Measurements from ENCODE around the gene HBZ. TPM values are rescaled to one million over a fixed set of nuclear protein-coding genes. Genes with fewer than 3 reads are reported as not detected.
"Not testable (repeated sequence)": the region's sequence is repeated elsewhere in the genome, so short reads cannot be mapped to it uniquely, and the experiment has no call there.

The HBZ gene
- total RNA-seq, 1 experiment from 2014 or later = not detected

DNA sequence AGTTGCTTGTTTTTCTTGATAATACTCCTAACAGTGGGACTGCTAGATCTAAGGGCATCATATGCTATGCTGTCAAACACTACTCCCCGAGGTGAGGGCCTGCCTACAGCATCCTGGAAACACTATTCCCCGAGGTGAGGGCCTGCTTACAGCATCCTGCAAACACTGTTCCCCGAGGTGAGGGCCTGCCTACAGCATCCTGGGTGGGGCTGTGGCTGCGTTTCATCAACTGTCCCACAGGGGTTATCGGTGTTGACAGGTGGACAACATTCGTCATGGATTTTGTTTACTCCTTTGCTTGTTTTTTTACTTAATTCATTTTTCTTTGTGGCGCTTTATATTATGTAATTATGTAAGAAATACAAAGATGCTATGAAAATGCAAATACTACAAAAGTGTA lies 36.4 kb upstream of the HBZ start:
- H3K4me1 ChIP-seq (ENCODE audit: low read length) = no peaks in the 10 kb centered on the region
- H3K9ac ChIP-seq (ENCODE audit: low read length) = no peak overlapping the region
- no peak for DNase-seq
- H3K4me2 ChIP-seq (ENCODE audit: low read depth, low read length, poor library complexity, severe bottlenecking) = no peak overlapping the region
- no peak overlapping the region for H2AFZ ChIP-seq (ENCODE audit: low read length)
- no peak overlapping the region for H3K4me3 ChIP-seq (ENCODE audit: low read length)
- H3K79me2 ChIP-seq (ENCODE audit: low read length) = no peaks in the 10 kb centered on the region; the same call in 1 of the 2 replicates
- no peak overlapping the region for H3K27ac ChIP-seq (ENCODE audit: low read length)
- H4K20me1 ChIP-seq (ENCODE audit: insufficient read depth, low read depth, low read length) = no peaks in the 10 kb centered on the region
- H3K27me3 ChIP-seq (ENCODE audit: low read length) = no peaks in the 10 kb centered on the region
- peaks cover 24% of the 10 kb centered on the region for H3K36me3 ChIP-seq (ENCODE audit: insufficient read depth, low read length)
- no peaks in the 10 kb centered on the region for H3K9me3 ChIP-seq (ENCODE audit: low read length)
- no peaks in the 10 kb centered on the region for H3K9me2 ChIP-seq (replicated peaks; ENCODE audit: insufficient read depth, low read length)

DNA sequence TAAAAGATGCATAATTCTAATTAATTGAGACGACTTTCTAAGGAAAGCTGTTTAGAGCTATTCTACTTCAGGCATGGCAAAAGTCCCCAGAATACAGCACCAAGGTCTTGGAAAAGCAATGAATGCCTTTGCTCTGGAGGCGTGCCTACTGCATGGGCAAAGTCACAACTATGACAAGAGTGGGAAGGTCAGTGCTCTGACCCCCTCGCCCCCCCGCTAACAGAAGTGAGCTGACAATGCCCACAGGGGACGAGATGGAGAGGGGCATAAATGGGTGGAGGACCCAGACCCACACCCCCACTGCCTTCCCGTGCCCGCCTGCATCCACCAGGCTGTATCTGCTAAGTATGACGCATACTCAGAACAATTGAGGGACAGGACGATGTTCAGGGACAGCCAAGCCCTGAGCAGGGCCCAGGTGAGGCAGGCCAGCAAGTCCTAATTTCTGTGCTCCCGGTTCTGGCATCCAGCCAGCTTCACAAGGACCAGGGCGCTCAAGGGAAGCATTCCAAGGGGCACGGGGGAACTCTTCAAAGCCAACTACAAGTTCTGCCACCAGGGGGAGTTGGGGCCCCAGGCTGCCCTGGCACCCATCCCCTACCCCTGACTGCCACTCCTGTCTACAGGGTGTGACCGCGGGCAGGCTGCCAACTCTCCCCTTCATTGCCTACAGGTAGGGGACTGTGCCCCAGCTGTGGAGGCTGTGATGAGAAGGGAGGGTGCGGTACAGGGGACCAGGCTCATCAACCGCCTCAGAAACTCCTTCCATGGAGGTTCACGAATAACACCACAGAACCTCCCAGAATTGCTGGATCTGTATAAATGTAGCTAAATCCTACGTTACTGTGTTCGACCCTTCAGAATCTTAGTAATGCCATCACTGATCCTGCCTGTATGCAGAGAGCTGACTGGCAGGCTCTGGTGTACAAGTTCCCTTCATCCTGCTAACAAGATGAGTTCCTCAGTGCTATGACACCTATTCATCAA lies 34.8 kb upstream of the HBZ start:
- no peaks in the 10 kb centered on the region for H3K9me2 ChIP-seq (replicated peaks; ENCODE audit: insufficient read depth, low read length)
- H4K20me1 ChIP-seq (ENCODE audit: insufficient read depth, low read depth, low read length) = no peaks in the 10 kb centered on the region
- H2AFZ ChIP-seq (ENCODE audit: low read length) = no peak overlapping the region
- H3K36me3 ChIP-seq (ENCODE audit: insufficient read depth, low read length) = peaks cover 17% of the 10 kb centered on the region
- peak; percentile 88 for DNase-seq
- H3K4me1 ChIP-seq (ENCODE audit: low read length) = no peaks in the 10 kb centered on the region
- no peak overlapping the region for H3K4me2 ChIP-seq (ENCODE audit: low read depth, low read length, poor library complexity, severe bottlenecking)
- no peaks in the 10 kb centered on the region for H3K9me3 ChIP-seq (ENCODE audit: low read length)
- peaks cover 4% of the 10 kb centered on the region for H3K79me2 ChIP-seq (ENCODE audit: low read length)
- no peak overlapping the region for H3K27ac ChIP-seq (ENCODE audit: low read length)
- H3K27me3 ChIP-seq (ENCODE audit: low read length) = no peaks in the 10 kb centered on the region
- no peak overlapping the region for H3K9ac ChIP-seq (ENCODE audit: low read length)
- H3K4me3 ChIP-seq (ENCODE audit: low read length) = no peak overlapping the region

DNA sequence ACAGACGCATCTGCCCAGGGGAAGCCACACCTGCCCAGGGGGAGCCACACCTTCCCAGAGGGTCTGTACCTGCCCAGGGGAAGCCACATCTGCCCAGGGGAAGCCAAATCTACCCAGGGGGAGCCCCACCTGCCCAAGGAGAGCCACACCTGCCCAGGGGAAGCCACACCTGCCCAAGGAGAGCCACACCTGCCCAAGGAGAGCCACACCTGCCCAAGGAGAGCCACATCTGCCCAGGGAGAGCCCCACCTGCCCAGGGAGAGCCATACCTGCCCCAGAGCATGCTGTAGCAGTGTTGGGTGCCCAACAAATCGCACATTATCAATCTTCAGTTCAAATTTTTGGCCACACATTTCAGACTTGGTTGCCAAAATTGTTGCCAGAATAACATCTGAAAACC lies 33.6 kb upstream of the HBZ start:
- Histone ChIP-seq H3K9ac (ENCODE audit: low read length) (no peak overlapping the region), H3K4me3 (ENCODE audit: low read length) (no peak overlapping the region), H3K4me1 (ENCODE audit: low read length) (no peaks in the 10 kb centered on the region), H3K27ac (ENCODE audit: low read length) (no peak overlapping the region), H3K9me2 (replicated peaks; ENCODE audit: insufficient read depth, low read length) (no peaks in the 10 kb centered on the region), H3K4me2 (ENCODE audit: low read depth, low read length, poor library complexity, severe bottlenecking) (no peak overlapping the region), H4K20me1 (ENCODE audit: insufficient read depth, low read depth, low read length) (no peaks in the 10 kb centered on the region), H3K79me2 (ENCODE audit: low read length) (peaks cover 9% of the 10 kb centered on the region), H3K9me3 (ENCODE audit: low read length) (no peaks in the 10 kb centered on the region), H3K27me3 (ENCODE audit: low read length) (no peaks in the 10 kb centered on the region), H3K36me3 (ENCODE audit: insufficient read depth, low read length) (peaks cover 17% of the 10 kb centered on the region), H2AFZ (ENCODE audit: low read length) (no peak overlapping the region)
- DNase-seq = no peak

DNA sequence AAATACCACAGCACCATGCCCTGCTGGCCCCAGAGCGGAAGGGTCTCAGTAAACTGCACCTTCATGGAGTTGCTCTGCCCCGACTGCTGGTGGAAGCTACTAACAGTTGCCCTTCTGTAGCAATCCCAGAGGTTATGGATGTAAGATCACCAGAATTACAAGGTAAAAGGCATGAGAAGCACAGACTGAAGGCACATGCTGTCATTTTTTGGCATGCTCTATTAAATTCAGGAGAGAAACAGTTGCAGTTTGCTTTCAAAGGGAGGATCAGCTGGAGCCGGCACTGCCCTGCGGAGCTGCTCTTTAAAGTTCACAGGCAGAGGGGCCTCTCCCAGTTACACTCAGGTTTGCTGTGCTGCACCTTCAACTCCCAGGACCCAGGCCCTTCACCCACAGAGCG lies 33.1 kb upstream of the HBZ start:
- Histone ChIP-seq H3K27me3 (ENCODE audit: low read length) (no peaks in the 10 kb centered on the region), H3K4me2 (ENCODE audit: low read depth, low read length, poor library complexity, severe bottlenecking) (no peak overlapping the region), H3K4me3 (ENCODE audit: low read length) (no peak overlapping the region), H3K9me3 (ENCODE audit: low read length) (no peaks in the 10 kb centered on the region), H2AFZ (ENCODE audit: low read length) (no peak overlapping the region), H3K27ac (ENCODE audit: low read length) (no peak overlapping the region), H3K4me1 (ENCODE audit: low read length) (no peaks in the 10 kb centered on the region), H3K36me3 (ENCODE audit: insufficient read depth, low read length) (peaks cover 17% of the 10 kb centered on the region), H3K9me2 (replicated peaks; ENCODE audit: insufficient read depth, low read length) (no peaks in the 10 kb centered on the region), H4K20me1 (ENCODE audit: insufficient read depth, low read depth, low read length) (no peaks in the 10 kb centered on the region), H3K79me2 (ENCODE audit: low read length) (peaks cover 9% of the 10 kb centered on the region), H3K9ac (ENCODE audit: low read length) (no peak overlapping the region)
- DNase-seq = no peak

DNA sequence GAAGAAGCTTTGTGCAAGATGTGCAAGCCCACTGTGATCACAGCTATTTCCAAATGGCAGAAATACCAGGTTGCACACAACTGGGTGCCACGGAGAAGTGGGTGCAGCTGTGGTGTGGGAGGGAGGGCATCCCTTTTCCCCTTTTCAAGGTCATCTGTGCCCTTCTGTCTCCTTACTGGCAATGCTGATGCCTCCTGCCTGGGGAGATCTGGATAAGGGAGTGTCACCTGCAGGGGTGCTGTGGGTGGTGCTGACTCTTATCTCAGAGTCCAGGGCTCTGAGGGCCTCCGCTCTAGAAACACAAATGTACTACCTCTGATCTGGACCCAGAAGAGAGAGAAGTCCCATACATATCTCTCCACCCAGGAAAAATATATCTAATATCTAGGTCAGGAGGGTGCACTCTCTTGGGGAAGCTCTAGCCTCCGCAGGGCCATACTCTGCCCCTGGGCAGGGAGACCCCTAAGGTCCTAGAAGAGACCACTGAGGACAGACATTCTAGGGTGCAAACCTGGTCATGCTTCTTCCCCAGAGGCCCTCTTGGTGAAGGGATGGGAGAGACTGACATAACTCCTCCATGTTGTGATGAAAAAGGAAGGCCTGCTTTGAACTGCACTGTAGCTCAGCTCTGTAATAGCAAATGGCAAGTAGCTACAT lies 32.5 kb upstream of the HBZ start:
- no peak for DNase-seq
- H2AFZ ChIP-seq (ENCODE audit: low read length) = no peak overlapping the region
- H3K36me3 ChIP-seq (ENCODE audit: insufficient read depth, low read length) = peaks cover 17% of the 10 kb centered on the region
- H3K79me2 ChIP-seq (ENCODE audit: low read length) = peaks cover 12% of the 10 kb centered on the region
- H4K20me1 ChIP-seq (ENCODE audit: insufficient read depth, low read depth, low read length) = no peaks in the 10 kb centered on the region
- no peaks in the 10 kb centered on the region for H3K9me2 ChIP-seq (replicated peaks; ENCODE audit: insufficient read depth, low read length)
- H3K9me3 ChIP-seq (ENCODE audit: low read length) = no peaks in the 10 kb centered on the region
- no peak overlapping the region for H3K27ac ChIP-seq (ENCODE audit: low read length)
- no peak overlapping the region for H3K4me2 ChIP-seq (ENCODE audit: low read depth, low read length, poor library complexity, severe bottlenecking)
- H3K4me1 ChIP-seq (ENCODE audit: low read length) = no peaks in the 10 kb centered on the region
- no peak overlapping the region for H3K9ac ChIP-seq (ENCODE audit: low read length)
- H3K27me3 ChIP-seq (ENCODE audit: low read length) = no peaks in the 10 kb centered on the region
- H3K4me3 ChIP-seq (ENCODE audit: low read length) = no peak overlapping the region

DNA sequence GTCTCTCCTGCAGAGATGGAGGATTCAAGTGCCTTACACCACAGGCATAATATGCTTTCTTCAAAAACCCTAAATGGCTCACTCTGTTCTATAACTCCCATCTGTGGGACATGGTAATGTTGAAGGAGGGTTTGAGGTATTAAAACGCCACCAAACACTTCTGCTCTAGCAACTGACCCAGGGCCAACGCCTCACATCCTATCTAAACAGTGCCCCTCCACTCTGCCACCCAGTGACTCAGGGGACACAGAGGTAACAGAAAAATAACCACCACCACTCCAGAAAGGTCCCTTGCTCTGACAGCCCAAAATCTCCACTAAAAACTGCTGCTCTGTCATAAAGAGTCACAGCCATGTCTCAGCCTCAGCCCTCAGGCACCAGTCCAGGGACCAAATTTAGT lies 31.7 kb upstream of the HBZ start:
- H4K20me1 ChIP-seq (ENCODE audit: insufficient read depth, low read depth, low read length) = no peaks in the 10 kb centered on the region
- H3K9ac ChIP-seq (ENCODE audit: low read length) = no peak overlapping the region

DNA sequence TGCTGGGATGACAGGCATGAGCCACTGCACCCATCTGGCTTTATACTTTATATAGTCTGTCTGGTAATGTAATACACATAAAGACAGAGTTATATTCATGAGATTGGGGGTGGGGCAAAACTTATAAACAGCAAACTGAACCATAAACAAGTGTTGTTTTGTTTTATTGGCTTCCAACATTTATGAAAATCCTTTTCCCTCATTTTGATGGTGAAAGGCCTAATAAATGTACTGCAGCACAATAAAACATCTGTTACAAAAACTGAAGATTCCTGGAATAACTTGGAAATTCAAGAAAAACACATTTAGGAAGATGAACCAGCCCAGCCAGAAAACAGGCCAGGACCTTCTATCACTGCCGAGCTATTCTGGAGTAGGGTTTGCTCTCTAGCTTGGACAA lies 30.1 kb upstream of the HBZ start:
- H3K4me1 ChIP-seq (ENCODE audit: low read length) = no peaks in the 10 kb centered on the region
- no peaks in the 10 kb centered on the region for H3K9me3 ChIP-seq (ENCODE audit: low read length)
- peaks cover 21% of the 10 kb centered on the region for H3K79me2 ChIP-seq (ENCODE audit: low read length)
- no peaks in the 10 kb centered on the region for H3K9me2 ChIP-seq (replicated peaks; ENCODE audit: insufficient read depth, low read length)
- H2AFZ ChIP-seq (ENCODE audit: low read length) = no peak overlapping the region
- peaks cover 3% of the 10 kb centered on the region; the same call in 1 of the 2 replicates for H3K36me3 ChIP-seq (ENCODE audit: insufficient read depth, low read length)
- no peaks in the 10 kb centered on the region for H4K20me1 ChIP-seq (ENCODE audit: insufficient read depth, low read depth, low read length)
- H3K4me2 ChIP-seq (ENCODE audit: low read depth, low read length, poor library complexity, severe bottlenecking) = no peak overlapping the region
- H3K27ac ChIP-seq (ENCODE audit: low read length) = no peak overlapping the region
- no peak overlapping the region for H3K9ac ChIP-seq (ENCODE audit: low read length)
- DNase-seq = no peak
- H3K27me3 ChIP-seq (ENCODE audit: low read length) = no peaks in the 10 kb centered on the region
- no peak overlapping the region for H3K4me3 ChIP-seq (ENCODE audit: low read length)

More for the DNA sequence above, 31.7 kb upstream of the HBZ start:
- Histone ChIP-seq H3K4me3 (ENCODE audit: low read length) (no peak overlapping the region), H3K79me2 (ENCODE audit: low read length) (peaks cover 18% of the 10 kb centered on the region), H3K36me3 (ENCODE audit: insufficient read depth, low read length) (peaks cover 16% of the 10 kb centered on the region), H3K4me1 (ENCODE audit: low read length) (no peaks in the 10 kb centered on the region), H3K9me3 (ENCODE audit: low read length) (no peaks in the 10 kb centered on the region), H3K4me2 (ENCODE audit: low read depth, low read length, poor library complexity, severe bottlenecking) (no peak overlapping the region), H3K9me2 (replicated peaks; ENCODE audit: insufficient read depth, low read length) (no peaks in the 10 kb centered on the region), H3K27me3 (ENCODE audit: low read length) (no peaks in the 10 kb centered on the region), H2AFZ (ENCODE audit: low read length) (no peak overlapping the region), H3K27ac (ENCODE audit: low read length) (no peak overlapping the region)
- DNase-seq = no peak

DNA sequence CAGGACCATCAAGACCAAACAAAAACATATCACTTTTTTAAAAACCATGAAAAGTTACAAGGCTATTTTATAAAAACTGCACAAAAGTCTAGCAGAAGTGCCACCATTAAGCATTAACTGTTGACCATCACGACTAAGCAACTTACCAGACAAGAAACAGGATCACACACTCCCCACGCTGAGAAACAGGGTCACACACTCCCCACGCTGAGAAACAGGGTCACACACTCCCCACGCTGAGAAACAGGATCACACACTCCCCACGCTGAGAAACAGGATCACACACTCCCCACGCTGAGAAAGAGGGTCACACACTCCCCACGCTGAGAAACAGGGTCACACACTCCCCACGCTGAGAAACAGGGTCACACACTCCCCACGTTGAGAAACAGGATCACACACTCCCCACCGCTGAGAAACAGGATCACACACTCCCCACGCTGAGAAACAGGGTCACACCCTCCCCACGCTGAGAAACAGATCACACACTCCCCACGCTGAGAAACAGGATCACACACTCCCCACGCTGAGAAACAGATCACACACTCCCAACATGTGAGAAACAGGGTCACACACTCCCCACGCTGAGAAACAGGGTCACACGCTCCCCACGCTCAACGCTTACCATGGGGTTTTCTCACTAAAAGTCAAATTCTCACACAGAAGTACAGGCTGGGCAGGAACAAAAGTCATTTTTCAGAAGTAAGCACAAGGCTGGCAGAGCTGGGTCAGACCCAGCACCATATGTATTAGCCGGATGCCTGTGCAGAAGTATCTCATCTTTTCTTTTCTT lies 28.7 kb upstream of the HBZ start:
- H3K9me3 ChIP-seq (ENCODE audit: low read length); H3K4me2 ChIP-seq (ENCODE audit: low read depth, low read length, poor library complexity, severe bottlenecking); H3K4me1 ChIP-seq (ENCODE audit: low read length); H3K4me3 ChIP-seq (ENCODE audit: low read length); DNase-seq; H3K27ac ChIP-seq (ENCODE audit: low read length); H3K27me3 ChIP-seq (ENCODE audit: low read length); H3K36me3 ChIP-seq (ENCODE audit: insufficient read depth, low read length); H2AFZ ChIP-seq (ENCODE audit: low read length); H3K9me2 ChIP-seq (replicated peaks; ENCODE audit: insufficient read depth, low read length); H4K20me1 ChIP-seq (ENCODE audit: insufficient read depth, low read depth, low read length); H3K9ac ChIP-seq (ENCODE audit: low read length): not testable (repeated sequence)
- H3K79me2 ChIP-seq (ENCODE audit: low read length) = peaks cover 28% of the 10 kb centered on the region
